Right lobe of liver (tissue), 6 donors: ENCODE measurements around the gene GRID1. TPM values are rescaled to one million over a fixed set of nuclear protein-coding genes. Genes with fewer than 3 reads are reported as not detected.

Source experiments
- ATAC-seq, 4 donors: fragments of 200-7000 bp; cut with Tn5 transposase; one replicate each; pipeline ENCODE4 v1.9.1; 2020; ENCODE audit warnings: mild to moderate bottlenecking in 4 of 4, moderate library complexity in 4 of 4
- DNase-seq, 3 donors: peaks; one replicate each; pipeline ENCODE4 v3.0.0-alpha.2; 2020
- H3K27ac ChIP-seq, 3 donors: fragments of 200-600 bp; one replicate each; pipeline ENCODE4 v1.8.0; 2022
- H3K27me3 ChIP-seq, 2 donors: fragments of 200-600 bp; one replicate each; pipeline ENCODE4 v1.8.0; 2022
- H3K36me3 ChIP-seq, 4 donors: fragments of 200-600 bp; sonication (generic) in 1 of 4; one replicate each; pipeline versions ENCODE4 v1.5.1 to v1.8.0; 2017 to 2022; ENCODE audit warnings: control low read depth in 1 of 4
- H3K4me1 ChIP-seq, 4 donors: fragments of 200-600 bp; sonication (generic) in 1 of 4; one replicate each; pipeline versions ENCODE4 v1.5.1 to v1.8.0; 2017 to 2022; ENCODE audit warnings: control low read depth in 1 of 4
- H3K4me3 ChIP-seq, 3 donors: fragments of 200-600 bp; one replicate each; pipeline ENCODE4 v1.8.0; 2022
- H3K9me3 ChIP-seq, 4 donors: fragments of 200-600 bp; sonication (generic) in 1 of 4; one replicate each; pipeline versions ENCODE4 v1.5.1 to v1.8.0; 2017 to 2022; ENCODE audit warnings: control low read depth in 1 of 4
- POLR2A ChIP-seq: fragments of 450-650 bp; IDR thresholded peaks from one replicate; pipeline ENCODE4 v1.6.1; 2017; ENCODE audit warnings: antibody characterized with exemption, mild to moderate bottlenecking
- WGBS: methylation state at CpG from one replicate; pipeline ENCODE4 v1.1.6; 2018; ENCODE audit warnings: low coverage, low lambda C conversion rate; ENCODE audit not compliant: insufficient coverage; ENCODE audit errors: missing lambda C conversion rate; 5-methylcytosine and 5-hydroxymethylcytosine counted together
- intact Hi-C, 2 donors: fragments of 100-400 bp; cut with DNase I; formaldehyde crosslinking; loops; one replicate each; pipeline versions ENCODE4 v1.11.2 to v1.14.1; 2022
- total RNA-seq, 6 experiments: library from RNA; depleted of rRNA in 2 of 6; stranded (reverse); fragments of >200 nt in 2 of 6; fragmentation: NEBNext Ultra II Directional in 3 of 6; extraction: Animal tissue kit (Norgen Biotek cat#: 25700) in 3 of 6; gene quantifications; one replicate each; pipeline versions ENCODE4 v1.1.0 to v1.2.4, GENCODE V29; 2016 to 2023
- TF ChIP-seq, protein P1 (sequence below), 4 donors: fragments of 200-600 bp in 3 of 4; fragments of 450-650 bp in 1 of 4; IDR thresholded peaks; one replicate each; pipeline versions ENCODE4 v1.5.1 to v1.8.0; 2016 to 2022; ENCODE audit warnings: antibody characterized with exemption in 4 of 4, mild to moderate bottlenecking in 2 of 4
- donor health status: DM: no; HTN: yes; CAD: no.
- donor health status: DM: no; HTN: no; CAD: no.
- donor health status: DM: no; HTN: no; CAD: no.
- donor health status: DM: no; HTN: yes; CAD: no.
- donor health status: DM: no; HTN: yes; CAD: no.

Gene GRID1
- total RNA-seq, 6 experiments from 2014 or later: 0.05 to 1.9 (median 0.81) TPM

DNA sequence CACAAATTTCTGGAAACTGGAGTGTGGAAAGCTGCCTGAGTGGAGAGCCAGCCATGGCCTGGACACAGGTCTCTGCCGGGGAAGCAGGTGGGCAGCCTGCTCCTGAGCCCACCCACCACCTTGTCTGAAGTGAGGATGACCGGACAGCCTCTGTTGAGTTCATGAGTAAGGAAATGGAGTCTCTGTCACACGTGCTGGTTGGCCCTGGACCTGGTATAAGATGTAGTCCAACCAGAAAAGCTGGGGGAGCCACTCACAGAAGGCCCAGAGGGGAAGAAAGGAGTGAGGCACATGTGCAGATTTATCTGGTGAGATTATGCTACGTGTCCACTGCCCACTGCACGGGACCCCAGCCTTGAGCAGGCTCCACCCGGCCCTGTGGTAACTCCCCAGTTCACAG, 383.5 kb downstream of the GRID1 start:
- TF ChIP-seq, protein P1, sequence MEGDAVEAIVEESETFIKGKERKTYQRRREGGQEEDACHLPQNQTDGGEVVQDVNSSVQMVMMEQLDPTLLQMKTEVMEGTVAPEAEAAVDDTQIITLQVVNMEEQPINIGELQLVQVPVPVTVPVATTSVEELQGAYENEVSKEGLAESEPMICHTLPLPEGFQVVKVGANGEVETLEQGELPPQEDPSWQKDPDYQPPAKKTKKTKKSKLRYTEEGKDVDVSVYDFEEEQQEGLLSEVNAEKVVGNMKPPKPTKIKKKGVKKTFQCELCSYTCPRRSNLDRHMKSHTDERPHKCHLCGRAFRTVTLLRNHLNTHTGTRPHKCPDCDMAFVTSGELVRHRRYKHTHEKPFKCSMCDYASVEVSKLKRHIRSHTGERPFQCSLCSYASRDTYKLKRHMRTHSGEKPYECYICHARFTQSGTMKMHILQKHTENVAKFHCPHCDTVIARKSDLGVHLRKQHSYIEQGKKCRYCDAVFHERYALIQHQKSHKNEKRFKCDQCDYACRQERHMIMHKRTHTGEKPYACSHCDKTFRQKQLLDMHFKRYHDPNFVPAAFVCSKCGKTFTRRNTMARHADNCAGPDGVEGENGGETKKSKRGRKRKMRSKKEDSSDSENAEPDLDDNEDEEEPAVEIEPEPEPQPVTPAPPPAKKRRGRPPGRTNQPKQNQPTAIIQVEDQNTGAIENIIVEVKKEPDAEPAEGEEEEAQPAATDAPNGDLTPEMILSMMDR (IDR thresholded peaks at IDR 0.05): no peak
- no peak for TF ChIP-seq POLR2A
- no CpG with 5 or more reads among the region's 6 CpGs for WGBS

DNA sequence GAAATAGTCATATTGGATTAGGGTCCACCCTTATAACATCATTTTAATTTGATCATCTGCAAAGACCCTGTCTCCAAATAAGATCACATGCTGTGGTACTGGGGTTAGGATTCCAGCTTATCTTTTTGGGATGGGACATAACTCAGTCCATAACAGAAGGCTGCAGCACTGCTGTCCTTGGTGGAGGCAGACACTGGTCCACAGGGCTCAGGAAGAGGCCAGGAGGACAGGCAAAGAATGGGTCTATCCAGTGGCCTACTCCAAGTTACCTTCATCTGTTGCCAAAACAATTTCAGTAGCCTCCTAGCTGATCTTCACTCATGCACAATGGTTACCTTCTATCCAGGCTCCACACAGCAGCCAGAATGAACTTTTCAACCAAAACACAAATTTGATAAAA, 387.0 kb downstream of the GRID1 start:
- TF ChIP-seq POLR2A: no peak
- TF ChIP-seq, protein P1 (IDR thresholded peaks at IDR 0.05): no peak
- H3K27ac ChIP-seq: no peak overlapping the region
- no peaks in the 10 kb centered on the region for H3K9me3 ChIP-seq
- DNase-seq (no peak), ATAC-seq (no peak)
- intact Hi-C loops: no loop called here
- no peaks in the 10 kb centered on the region for H3K36me3 ChIP-seq
- no peaks in the 10 kb centered on the region for H3K4me1 ChIP-seq
- H3K27me3 ChIP-seq: no peaks in the 10 kb centered on the region
- H3K4me3 ChIP-seq: no peak overlapping the region

More for the DNA sequence above, 383.5 kb downstream of the GRID1 start:
- Histone ChIP-seq H3K4me3 (no peak overlapping the region), H3K27me3 (no peaks in the 10 kb centered on the region), H3K9me3 (no peaks in the 10 kb centered on the region), H3K27ac (no peak overlapping the region), H3K36me3 (no peaks in the 10 kb centered on the region), H3K4me1 (no peaks in the 10 kb centered on the region)
- DNase-seq (no peak), ATAC-seq (no peak)
- intact Hi-C loops: no loop called here

DNA sequence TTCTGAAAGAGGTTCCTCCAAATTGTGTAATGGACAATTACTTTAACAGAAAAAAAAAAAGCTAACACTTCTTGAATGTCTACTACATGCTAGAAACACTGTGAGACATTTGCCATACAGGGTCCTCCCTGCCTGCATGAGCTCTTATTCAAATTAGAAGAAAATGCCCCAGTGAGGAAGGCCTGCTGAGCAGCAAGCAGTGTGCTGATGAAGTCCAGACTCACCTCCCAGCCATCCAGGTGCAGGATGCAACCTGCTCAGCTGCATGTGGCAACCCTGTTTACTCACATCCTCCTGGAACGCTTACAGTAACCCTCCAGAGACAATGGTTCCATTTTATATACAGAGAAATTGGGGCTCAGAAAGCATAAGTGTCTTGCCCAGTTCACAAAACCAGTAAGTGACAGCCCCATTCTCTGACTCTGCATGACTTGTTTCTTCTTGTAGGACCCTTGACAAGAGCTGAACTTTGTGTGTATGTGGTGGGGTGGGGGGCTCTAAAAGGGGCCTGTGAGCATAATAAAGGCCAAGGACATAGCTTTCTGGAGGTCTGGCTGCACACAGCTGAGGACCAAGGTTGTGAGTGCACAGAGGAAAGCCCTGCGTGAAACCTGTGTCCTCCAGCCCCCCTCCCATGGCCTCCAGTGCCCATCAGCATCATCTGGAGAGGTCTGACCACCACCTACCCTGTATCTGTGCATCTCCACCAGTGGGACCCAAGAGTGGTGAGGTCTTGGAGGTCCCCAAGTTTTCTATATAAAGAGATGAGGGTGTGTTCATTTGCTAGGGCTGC, 387.8 kb downstream of the GRID1 start:
- WGBS: no CpG with 5 or more reads among the region's 2 CpGs
- DNase-seq (no peak), ATAC-seq (no peak)
- intact Hi-C loops: no loop called here
- Histone ChIP-seq H3K36me3 (no peaks in the 10 kb centered on the region), H3K4me1 (no peaks in the 10 kb centered on the region), H3K27me3 (no peaks in the 10 kb centered on the region), H3K9me3 (no peaks in the 10 kb centered on the region), H3K4me3 (no peak overlapping the region), H3K27ac (no peak overlapping the region)
- TF ChIP-seq, protein P1 (IDR thresholded peaks at IDR 0.05): no peak
- TF ChIP-seq POLR2A: no peak

DNA sequence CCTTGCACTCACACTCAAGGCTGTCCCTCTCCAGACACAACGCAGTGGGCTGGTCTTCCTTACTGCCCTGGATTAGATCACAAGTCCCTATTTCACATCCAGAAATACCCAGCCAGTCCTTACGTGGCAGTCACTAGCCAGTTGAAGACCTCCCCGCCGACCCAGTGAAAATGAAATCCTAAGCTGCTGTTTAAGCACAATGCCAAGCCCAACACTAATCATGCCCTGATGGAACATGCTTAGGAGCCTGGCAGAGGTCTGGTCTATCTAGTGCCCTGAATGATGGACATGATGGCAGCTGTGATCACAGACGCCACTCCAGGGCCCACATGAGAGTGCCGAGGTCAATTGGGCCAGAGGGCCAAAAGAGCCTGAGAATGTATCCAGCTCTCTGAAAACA, 389.0 kb downstream of the GRID1 start:
- no peaks in the 10 kb centered on the region for H3K27me3 ChIP-seq
- DNase-seq: no peak
- ATAC-seq: no peak
- H3K27ac ChIP-seq: no peak overlapping the region
- 82% methylated on average over 2 of the region's 6 CpGs for WGBS
- TF ChIP-seq POLR2A: no peak
- TF ChIP-seq, protein P1 (IDR thresholded peaks at IDR 0.05): no peak
- H3K9me3 ChIP-seq: no peaks in the 10 kb centered on the region
- no peak overlapping the region for H3K4me3 ChIP-seq
- no peaks in the 10 kb centered on the region for H3K36me3 ChIP-seq
- intact Hi-C loops: no loop called here
- no peaks in the 10 kb centered on the region for H3K4me1 ChIP-seq
